Iris pigment epithelial cell (primary cell): ENCODE data around the gene KAT2B.
"Not testable (repeated sequence)": the region's sequence is repeated elsewhere in the genome, so short reads cannot be mapped to it uniquely, and the experiment has no call there.

ENCODE experiments used
- DNase-seq: peaks from one replicate; pipeline ENCODE4 v3.0.0-alpha.2; 2011; ENCODE audit warnings: low read depth

KAT2B gene

GRCh38 chr3:20041197-20041780 is 1.0 kb downstream of the KAT2B start:
- peak; percentile 31 for DNase-seq

- no peak for DNase-seq
These were observed 2.1 kb downstream of the KAT2B start for GRCh38 chr3:20042331-20042730.

- DNase-seq: peak; percentile 44
These were observed 3.1 kb downstream of the KAT2B start for GRCh38 chr3:20043396-20043795.

GRCh38 chr3:20043825-20044224 is 3.6 kb downstream of the KAT2B start:
- no peak for DNase-seq

DNA sequence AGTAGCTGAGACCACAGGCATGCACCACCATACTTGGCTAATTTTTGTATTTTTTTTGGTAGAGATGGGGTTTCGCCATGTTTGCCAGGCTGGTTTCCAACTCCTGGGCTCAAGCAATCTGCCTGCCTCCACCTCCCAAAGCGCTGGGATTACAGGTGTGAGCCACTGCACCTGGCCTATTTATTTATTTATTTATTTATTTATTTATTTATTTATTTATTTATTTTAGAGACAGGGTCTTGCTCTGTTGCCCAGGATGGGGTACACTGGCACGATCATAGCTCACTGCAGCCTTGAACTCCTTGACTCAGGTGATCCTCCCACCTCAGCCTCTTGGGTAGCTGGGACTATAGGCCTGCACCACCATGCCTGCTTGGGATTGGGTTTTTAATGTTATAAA is 4.9 kb downstream of the KAT2B start:
- DNase-seq: not testable (repeated sequence)

DNA sequence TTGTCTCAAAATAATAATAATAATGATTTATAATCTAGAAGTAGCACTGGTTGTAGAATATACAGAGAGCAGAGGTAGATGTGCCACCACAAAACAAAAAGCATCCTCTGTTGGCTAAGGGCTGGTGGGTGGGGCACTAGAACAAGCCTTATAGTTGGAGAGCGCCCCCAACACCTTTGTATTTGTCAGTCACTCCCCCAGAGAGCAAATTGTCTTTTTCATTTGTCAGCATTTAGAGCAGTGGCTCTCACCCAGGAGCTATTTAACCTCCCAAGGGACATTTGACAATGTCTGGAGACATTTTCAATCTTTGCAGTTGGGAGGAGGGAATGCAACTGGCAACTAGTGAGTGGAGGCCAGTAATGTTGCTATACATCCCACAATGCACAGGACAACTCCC is 6.3 kb downstream of the KAT2B start:
- DNase-seq: no peak

GRCh38 chr3:20047341-20047779 is 7.1 kb downstream of the KAT2B start:
- DNase-seq: no peak

DNA sequence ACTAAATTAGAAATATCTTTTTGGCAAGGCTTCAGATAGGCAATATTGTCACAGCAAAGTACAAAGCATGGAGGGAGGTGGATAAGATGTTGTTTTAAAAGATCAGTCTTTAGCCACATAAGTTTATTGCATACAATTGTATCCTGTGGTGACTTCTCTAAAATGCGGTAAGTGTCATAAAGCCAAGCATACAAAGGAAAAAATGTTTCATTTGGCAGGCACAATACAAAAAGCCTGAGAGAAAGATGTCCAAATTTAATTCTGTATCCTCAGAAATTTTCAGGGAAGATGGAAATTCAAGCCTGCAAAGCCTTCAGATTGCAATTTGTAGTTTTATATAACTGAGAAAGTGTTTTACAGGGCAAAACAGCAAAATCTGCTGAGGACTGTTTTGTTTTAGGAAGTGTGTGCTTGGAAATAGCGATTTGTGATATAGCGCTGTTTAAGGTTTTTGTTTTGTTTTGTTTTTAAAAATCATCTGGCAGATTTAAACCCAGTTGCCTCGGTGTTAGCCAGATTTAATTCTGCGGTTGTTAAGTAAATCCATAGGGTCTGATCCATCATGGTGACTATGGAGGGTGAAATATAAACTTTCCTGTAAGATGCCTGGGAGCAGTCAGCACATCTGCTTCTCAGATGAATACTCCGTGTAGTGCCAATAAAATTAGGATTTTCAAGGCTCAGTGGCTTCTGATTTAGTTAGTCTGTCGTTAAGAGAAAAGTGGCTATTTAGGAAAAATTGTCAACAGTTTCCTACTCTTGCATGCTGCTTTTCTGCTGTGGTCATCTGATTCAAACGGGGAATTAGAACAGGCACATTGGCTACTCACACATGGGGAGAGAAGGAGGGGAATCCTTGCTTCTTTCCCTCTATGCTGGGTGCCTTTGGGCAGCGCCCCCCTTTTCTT is 8.0 kb downstream of the KAT2B start:
- no peak for DNase-seq

GRCh38 chr3:20051123-20051806 is 11.0 kb downstream of the KAT2B start:
- DNase-seq: no peak

GRCh38 chr3:20052851-20053250 is 12.6 kb downstream of the KAT2B start:
- DNase-seq: no peak

DNA sequence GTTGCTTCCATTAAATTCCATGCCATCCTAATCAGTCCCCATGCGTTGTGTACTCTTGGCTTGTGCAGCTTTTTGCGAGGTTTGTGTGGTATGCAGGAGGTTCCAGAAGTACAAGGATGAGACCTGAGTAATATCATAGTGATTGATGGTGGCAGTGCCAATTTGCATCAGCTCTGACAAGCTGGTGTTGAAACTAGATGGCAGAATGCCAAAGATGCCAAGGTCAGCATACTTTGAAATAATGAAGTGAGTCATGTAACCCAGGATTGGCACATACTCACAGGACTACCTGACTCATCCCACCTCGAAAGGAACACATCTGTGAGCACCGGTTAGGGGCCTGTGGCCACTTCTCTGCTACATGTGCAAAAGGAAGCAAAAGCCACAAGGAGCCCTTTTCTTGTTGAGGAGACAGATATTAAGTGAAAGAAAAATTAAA is 14.3 kb downstream of the KAT2B start:
- peak; percentile 83 for DNase-seq

- no peak for DNase-seq
These were observed 15.0 kb downstream of the KAT2B start for GRCh38 chr3:20055020-20055775.

DNA sequence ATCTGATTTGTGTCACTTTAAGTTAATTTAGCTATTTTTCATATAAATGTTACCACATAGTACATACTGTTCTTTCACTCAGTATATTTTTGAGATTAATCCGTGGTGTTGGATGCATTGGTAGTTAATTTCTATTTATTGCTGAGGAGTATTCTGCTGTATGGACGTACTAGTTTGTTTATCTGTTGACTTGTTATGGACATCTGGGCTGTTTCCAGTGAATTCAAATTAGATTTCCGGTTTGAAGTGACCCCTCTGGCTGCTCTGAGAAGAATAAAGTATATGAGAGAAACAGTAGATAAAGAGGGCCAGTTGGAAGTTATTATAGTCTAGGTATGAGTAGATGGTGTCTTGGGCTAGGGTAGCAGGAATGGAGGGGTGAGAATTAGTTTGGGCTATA is 15.6 kb downstream of the KAT2B start:
- no peak for DNase-seq

- DNase-seq: peak; percentile 94
These were observed 16.7 kb downstream of the KAT2B start for GRCh38 chr3:20056725-20057611.

DNA sequence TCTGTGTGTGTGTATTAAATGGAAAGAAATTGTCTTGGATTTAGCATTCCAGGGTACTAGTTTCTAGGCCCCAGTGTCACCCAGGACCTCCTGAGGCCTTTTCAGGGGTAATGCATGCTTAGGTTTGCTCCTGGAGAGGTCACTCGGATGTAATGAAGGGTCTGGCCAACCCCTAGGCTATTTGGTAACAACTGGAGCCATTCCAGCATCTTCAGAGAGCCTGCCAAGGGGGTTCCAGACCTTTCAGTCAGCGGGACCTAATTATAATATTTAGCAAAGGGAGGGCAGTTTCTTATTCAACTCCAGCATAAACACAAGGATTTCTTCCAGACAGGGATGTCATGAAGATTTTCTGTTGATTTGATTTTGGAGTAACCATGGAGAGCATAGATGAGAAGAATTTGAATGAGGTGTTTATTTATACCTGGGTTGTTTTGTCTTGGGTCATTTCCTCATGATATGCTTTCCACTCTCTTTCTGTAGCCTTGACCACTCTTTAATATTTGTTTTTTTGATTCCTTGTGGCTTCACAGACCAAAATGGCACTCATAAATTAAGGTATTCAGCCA is 17.4 kb downstream of the KAT2B start:
- DNase-seq: peak; percentile 35

- DNase-seq: no peak
These were observed 19.7 kb downstream of the KAT2B start for GRCh38 chr3:20059929-20060328.

- DNase-seq: peak; percentile 74
These were observed 20.9 kb downstream of the KAT2B start for GRCh38 chr3:20060974-20061685.

GRCh38 chr3:20062996-20063395 is 22.8 kb downstream of the KAT2B start:
- no peak for DNase-seq

- DNase-seq: no peak
These were observed 24.1 kb downstream of the KAT2B start for GRCh38 chr3:20064387-20064786.
